Fibroblast of gingiva (primary cell): Measurements from ENCODE around the gene RERG.

Experiments
- DNase-seq: peaks from one replicate; pipeline ENCODE4 v3.0.0-alpha.2; 2011; ENCODE audit warnings: low read depth

The RERG gene

DNA sequence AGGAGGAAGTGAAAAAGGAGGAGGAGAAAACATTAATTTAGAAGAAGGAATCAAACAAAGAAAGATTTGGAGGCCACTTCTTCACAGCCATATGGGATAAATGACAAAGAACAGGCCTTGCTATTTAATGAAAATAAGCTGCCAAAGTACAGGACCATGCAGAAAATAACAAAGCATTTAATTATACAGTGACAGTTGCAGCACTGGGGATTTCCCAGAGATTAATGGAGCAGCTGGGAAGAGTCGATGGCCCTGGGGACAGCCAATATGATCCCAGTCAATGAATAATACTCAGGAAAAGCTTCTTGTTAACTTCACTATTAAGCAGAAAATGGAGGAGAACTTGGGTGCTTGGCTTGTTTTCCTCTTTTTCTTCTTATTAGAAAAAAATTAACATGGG lies 34.6 kb downstream of the RERG start:
- no peak for DNase-seq

DNA sequence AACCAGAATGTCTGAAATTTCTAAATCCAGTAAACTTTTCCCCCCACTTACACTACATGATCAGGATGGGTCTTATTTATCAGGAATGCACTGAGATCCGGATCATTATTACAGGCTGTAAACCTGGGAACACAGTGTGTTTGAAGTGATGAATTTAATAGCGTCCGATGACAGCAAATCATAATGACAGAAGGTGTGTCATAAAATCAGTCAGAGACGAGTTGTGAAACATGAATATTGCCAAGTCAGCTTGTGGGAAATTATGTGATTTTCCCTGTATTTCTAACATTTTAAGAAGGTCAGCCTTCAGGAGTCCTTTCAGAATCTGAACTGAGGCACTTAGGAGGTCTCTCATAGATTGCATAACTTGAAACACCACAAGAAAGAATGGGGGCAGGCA lies 36.7 kb downstream of the RERG start:
- no peak for DNase-seq

GRCh38 chr12:15183821-15184220 lies 37.4 kb downstream of the RERG start:
- DNase-seq, result no peak

DNA sequence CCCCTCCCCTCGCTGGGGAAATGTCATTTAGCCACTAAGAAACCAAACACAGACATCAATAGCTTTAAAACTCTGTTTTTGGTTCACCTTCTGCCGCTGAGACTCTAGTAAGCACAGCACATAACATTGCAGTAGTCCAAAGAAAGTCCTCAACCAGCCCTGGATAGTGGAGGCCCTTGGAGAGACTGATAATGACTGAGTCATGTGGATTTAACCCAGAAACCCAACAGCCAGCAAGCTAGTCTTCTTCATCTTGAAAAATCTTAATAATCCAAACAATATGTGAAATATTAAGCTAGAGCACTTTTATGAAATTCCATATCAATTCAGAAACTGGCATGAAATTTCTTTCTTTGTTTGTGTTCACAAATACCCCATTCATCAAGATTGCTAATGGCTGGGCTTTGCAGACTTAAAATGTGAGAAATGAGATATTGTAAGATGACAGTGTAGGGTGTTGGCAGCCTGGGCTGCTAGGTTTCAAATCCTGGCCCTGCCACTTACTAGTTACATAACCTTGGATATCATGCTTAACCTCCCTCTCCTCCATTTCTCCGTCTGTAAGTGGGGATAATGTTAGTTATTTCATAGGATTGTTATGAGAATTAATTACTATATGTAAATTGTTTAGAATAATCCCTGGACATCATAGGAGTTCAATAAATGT lies 40.1 kb downstream of the RERG start:
- DNase-seq, result no peak

GRCh38 chr12:15180325-15180724 lies 40.9 kb downstream of the RERG start:
- no peak for DNase-seq

DNA sequence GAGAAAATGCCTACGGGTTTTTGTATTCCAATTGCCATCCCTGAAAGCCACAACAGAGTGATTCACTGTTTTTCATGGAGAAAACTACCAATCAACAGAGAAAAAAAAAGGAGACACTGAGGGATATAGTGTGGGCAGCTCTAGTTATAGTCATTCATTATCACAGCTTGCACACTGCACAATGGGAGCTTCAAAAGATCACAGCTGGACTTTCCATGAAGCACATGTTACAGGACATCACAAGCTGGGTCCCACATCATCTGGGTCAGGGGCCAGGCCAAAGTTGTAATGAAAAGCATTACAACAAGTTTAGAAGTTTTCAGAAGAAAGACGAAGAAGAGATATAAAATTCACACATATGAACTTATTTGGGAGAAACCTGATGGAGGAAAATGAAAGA lies 41.5 kb downstream of the RERG start:
- no peak for DNase-seq

- DNase-seq, result no peak
Measured at GRCh38 chr12:15173142-15173541, 48.1 kb downstream of the RERG start.

GRCh38 chr12:15172060-15172822 lies 49.0 kb downstream of the RERG start:
- no peak for DNase-seq

- DNase-seq, result no peak
Measured at GRCh38 chr12:15171012-15171655, 50.1 kb downstream of the RERG start.

GRCh38 chr12:15168026-15168678 lies 53.1 kb downstream of the RERG start:
- DNase-seq, result no peak

DNA sequence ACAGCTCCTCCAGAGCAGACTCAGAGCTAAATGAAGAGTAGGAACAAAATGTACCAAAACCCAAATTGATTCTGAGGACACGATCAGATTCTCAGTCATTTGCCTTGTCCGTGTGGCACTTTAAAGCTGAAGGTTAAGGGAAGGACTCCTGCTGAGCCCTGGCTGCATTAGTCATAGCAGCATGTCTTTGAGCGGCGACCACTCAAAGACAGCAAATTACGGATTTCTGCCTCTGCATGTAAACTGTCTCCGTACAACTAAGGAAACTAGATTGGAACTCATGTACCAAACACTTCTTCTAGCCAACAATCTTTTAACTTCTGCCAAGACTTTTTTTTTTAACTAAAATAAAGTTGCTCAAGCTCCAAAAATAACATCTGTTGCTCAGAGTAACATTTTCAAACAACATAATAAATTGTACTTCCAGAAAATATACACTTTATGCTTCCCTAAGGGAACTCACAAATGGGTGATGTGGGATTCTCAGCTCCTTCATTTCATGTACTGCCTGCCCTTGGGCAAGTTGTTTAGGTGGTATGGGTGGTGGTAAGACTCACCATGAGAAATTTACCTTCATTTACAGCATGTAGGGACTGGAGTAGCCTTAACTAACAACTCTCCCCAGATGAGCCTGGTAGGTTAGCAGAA lies 56.1 kb downstream of the RERG start:
- DNase-seq, result peak; percentile 53

DNA sequence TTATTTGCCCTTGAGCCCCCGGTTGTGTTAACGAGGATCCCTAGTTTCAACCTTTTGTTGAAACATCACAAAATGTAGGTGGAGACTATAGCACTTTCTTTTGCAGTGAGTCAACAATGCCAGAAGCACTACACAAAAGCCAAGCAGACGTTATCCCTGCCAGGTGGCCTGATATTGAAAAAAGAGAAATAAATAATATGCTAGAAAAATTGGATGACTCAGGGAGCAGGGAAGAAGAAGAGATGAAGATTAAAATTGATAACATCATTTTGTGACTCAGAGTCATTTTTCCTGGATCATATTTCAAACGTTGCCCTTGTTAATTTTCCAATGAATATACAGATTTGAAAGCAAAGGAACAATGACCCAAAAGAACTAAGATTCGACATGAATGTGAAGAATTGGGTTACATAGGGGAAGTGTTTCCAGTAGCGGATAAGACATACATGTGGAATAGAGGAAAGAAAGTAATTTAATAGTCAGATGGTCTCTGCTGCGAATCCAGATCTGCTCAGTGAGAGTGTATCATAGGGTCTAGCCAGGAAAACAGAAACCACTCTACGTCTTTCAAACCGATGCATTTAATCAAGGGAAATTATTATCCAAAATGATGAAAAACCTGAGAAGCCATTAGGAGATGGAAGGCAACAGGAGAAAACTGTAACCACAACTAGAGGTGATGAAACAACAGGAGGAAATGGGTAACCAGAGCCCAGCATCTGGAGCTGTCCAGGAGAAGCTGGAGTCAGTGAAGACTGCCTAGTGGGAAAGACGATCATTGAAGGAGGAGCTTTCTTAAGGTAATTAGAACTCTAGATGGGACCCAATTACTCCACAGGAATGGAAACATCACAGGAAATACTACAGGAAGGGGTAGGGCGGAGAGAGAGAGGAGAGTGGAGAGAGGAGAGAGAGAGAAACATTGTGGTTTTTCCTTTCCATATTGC lies 57.9 kb downstream of the RERG start:
- no peak for DNase-seq

DNA sequence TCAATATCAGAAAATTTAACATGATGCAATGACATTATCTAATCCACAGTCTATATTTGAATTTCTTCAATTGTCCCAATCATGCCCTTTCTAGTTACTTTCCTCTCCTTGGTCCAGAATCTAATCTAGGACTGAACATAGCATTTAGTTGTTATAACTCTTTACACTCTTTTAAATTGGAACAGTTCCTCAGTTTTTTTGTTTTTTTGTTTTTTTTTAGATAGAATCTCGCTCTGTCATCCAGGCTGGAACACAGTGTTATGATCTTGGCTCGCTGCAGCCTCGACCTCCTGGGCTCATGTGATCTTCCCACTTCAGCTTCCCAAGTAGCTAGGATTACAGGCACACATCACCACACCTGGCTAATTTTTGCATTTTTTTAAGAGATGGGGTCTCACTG lies 63.1 kb downstream of the RERG start:
- no peak for DNase-seq

DNA sequence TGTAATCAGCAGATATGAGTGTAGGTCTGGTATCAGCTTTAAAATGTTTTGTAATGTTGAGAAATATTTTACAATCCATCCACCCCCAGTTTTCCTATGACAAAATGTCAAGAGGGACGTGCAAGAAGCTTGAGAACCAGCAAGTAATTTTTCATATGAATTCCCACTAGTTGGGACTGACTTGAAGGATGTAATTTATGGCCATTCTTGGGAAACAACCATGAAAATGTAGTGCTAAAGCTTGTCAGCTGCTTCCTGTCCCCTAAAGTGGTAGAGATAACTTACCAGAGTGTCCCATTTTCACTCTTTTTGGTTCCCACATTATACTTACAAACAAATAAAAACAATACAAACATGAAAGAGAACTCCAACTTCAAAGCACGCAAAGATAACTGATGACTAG lies 63.9 kb downstream of the RERG start:
- DNase-seq, result no peak

DNA sequence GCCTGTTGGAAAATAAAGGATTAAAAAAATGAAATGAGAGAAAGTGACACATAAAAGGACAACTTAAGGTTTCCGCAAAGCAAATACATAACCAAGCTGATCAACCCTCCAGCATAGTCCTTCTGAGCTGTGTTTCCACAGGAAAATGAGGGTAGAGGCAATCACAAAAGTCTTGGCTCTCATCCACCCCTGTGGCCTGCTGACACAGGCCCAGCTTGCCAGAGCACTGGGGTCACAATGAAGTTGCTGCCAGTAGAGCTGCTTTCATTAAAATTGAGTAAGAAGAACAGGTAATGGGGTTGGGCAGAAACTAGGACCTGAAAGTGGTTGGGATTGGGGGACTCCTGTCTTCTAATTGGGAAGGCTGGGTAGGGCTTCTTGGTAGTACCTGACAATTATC lies 65.9 kb downstream of the RERG start:
- DNase-seq, result no peak

- no peak for DNase-seq
Measured at GRCh38 chr12:15154103-15154502, 67.1 kb downstream of the RERG start.

GRCh38 chr12:15152868-15153267 lies 68.3 kb downstream of the RERG start:
- DNase-seq, result peak; percentile 57

- peak; percentile 34 for DNase-seq
Measured at GRCh38 chr12:15152456-15152855, 68.8 kb downstream of the RERG start.

DNA sequence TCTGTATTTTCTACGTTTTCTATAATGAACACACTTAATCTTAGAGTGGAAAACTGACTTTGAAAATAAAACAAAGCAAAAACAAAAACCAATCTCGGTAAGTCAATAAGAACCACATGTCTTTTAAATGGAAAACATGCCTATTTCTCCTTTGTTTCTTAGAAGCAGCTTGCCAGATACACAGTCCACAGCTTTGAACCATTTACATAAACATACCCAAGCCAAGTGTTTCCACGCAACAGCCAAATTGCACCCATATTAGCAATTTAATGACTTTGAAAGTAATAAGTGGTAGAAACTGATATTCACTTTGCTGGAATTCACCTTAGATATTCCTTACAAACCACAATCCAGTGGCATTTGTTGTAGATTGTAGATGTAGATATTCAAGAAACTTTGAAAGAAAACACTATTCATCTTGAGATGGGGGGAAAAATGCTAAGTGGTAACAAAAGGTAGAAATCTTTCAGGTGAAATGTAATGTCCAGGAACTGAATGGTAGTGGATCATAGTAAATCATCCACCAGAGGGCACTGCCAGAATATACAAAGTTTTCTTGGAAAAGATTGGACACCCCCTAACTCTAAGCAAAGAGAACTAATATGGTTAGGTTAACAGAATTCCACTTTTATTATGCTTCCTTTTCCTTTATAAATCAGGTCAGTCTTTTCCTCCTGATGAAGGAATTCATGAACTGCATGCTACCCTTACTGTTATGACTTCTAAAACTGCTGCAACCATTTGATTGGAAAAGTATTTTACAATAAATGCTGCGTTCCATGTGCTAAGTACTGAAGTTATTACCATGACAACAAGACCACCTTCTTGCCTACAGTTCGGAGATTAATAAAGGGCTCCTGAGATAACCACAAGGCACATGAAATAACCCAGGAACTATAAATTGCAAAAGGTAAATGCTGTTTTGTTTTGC lies 69.8 kb downstream of the RERG start:
- DNase-seq, result peak; percentile 51

DNA sequence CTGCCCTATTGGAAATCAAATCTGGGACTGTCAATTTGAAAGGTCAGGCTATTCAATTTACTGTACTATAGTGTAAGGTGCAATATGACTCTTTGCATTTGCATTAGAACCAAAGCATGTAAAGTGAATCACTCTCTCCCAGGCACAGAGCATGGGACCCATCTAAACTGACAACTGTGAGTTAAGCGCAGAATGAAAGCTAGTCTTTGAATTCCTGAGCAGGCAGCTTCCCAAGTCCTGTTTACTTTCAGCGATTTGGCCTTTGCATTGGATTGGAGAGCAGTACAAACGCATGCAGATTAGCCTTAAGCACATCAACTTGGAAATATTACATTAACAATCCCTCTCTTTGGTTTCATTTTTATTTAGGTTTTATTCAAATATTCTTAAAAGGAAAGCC lies 74.6 kb downstream of the RERG start:
- no peak for DNase-seq
